BLaER1 (cell line): ENCODE data around the gene ZNF106.

Experiments
- H3K27ac ChIP-seq: shearing (Covaris generic); formaldehyde crosslinking; 2 replicates; pipeline ENCODE4 v1.8.1; 2022
- H3K27me3 ChIP-seq: shearing (Covaris generic); formaldehyde crosslinking; 2 replicates; pipeline ENCODE4 v1.8.1; 2022
- H3K36me3 ChIP-seq: shearing (Covaris generic); formaldehyde crosslinking; 2 replicates; pipeline ENCODE4 v1.8.1; 2022
- H3K4me1 ChIP-seq: shearing (Covaris generic); formaldehyde crosslinking; 2 replicates; pipeline ENCODE4 v1.8.1; 2022
- H3K4me2 ChIP-seq: shearing (Covaris generic); formaldehyde crosslinking; 2 replicates; pipeline ENCODE4 v1.8.1; 2022
- H3K4me3 ChIP-seq: shearing (Covaris generic); formaldehyde crosslinking; 2 replicates; pipeline ENCODE4 v1.8.1; 2022
- H3K9ac ChIP-seq: shearing (Covaris generic); formaldehyde crosslinking; 2 replicates; pipeline ENCODE4 v1.8.1; 2022
- H3K9me3 ChIP-seq: shearing (Covaris generic); formaldehyde crosslinking; 2 replicates; pipeline ENCODE4 v1.8.1; 2022
- H4K20me1 ChIP-seq: shearing (Covaris generic); formaldehyde crosslinking; 2 replicates; pipeline ENCODE4 v1.8.1; 2022
- Cebpa-rat ChIP-seq: shearing (Covaris generic); IDR thresholded peaks from 2 replicates; pipeline ENCODE4 v1.8.1; 2022

Gene ZNF106

GRCh38 chr15:42453826-42454225, 37.1 kb downstream of the ZNF106 start:
- no peak overlapping the region for H3K9ac ChIP-seq
- peaks cover 43% of the 10 kb centered on the region for H3K36me3 ChIP-seq
- H3K4me3 ChIP-seq = no peak overlapping the region
- H3K4me2 ChIP-seq = no peak overlapping the region
- H4K20me1 ChIP-seq = no peaks in the 10 kb centered on the region
- TF ChIP-seq Cebpa-rat = no peak
- peaks cover 23% of the 10 kb centered on the region for H3K4me1 ChIP-seq
- H3K9me3 ChIP-seq = no peaks in the 10 kb centered on the region
- no peak overlapping the region for H3K27ac ChIP-seq
- H3K27me3 ChIP-seq = no peaks in the 10 kb centered on the region

- Histone ChIP-seq H3K9me3 (no peaks in the 10 kb centered on the region), H3K4me2 (no peak overlapping the region), H3K4me3 (no peak overlapping the region), H3K4me1 (no peaks in the 10 kb centered on the region), H4K20me1 (no peaks in the 10 kb centered on the region; the same call in 1 of the 2 replicates), H3K36me3 (peaks cover 77% of the 10 kb centered on the region), H3K9ac (no peak overlapping the region), H3K27me3 (no peaks in the 10 kb centered on the region), H3K27ac (no peak overlapping the region)
- no peak for TF ChIP-seq Cebpa-rat
These were observed 40.5 kb downstream of the ZNF106 start for GRCh38 chr15:42450425-42450790.

GRCh38 chr15:42449770-42450424, 41.0 kb downstream of the ZNF106 start:
- no peaks in the 10 kb centered on the region for H3K9me3 ChIP-seq
- TF ChIP-seq Cebpa-rat = no peak
- no peak overlapping the region for H3K4me3 ChIP-seq
- H4K20me1 ChIP-seq = no peaks in the 10 kb centered on the region; the same call in 1 of the 2 replicates
- no peak overlapping the region for H3K4me2 ChIP-seq
- H3K27me3 ChIP-seq = no peaks in the 10 kb centered on the region
- peaks cover 82% of the 10 kb centered on the region for H3K36me3 ChIP-seq
- no peak overlapping the region for H3K27ac ChIP-seq
- no peaks in the 10 kb centered on the region for H3K4me1 ChIP-seq
- no peak overlapping the region for H3K9ac ChIP-seq

- no peaks in the 10 kb centered on the region; the same call in 1 of the 2 replicates for H4K20me1 ChIP-seq
- peaks cover 90% of the 10 kb centered on the region for H3K36me3 ChIP-seq
- no peak overlapping the region for H3K9ac ChIP-seq
- no peak overlapping the region for H3K4me3 ChIP-seq
- TF ChIP-seq Cebpa-rat = no peak
- H3K27ac ChIP-seq = no peak overlapping the region
- no peak overlapping the region for H3K4me2 ChIP-seq
- H3K4me1 ChIP-seq = no peaks in the 10 kb centered on the region
- H3K27me3 ChIP-seq = no peaks in the 10 kb centered on the region
- no peaks in the 10 kb centered on the region for H3K9me3 ChIP-seq
These were observed 42.7 kb downstream of the ZNF106 start for GRCh38 chr15:42448281-42448680.

GRCh38 chr15:42447599-42447998, 43.3 kb downstream of the ZNF106 start:
- TF ChIP-seq Cebpa-rat = no peak
- H3K9ac ChIP-seq = no peak overlapping the region
- no peak overlapping the region for H3K27ac ChIP-seq
- no peaks in the 10 kb centered on the region for H3K4me1 ChIP-seq
- H3K4me2 ChIP-seq = no peak overlapping the region
- H3K36me3 ChIP-seq = peaks cover 94% of the 10 kb centered on the region
- no peaks in the 10 kb centered on the region for H3K27me3 ChIP-seq
- H4K20me1 ChIP-seq = no peaks in the 10 kb centered on the region; the same call in 1 of the 2 replicates
- no peak overlapping the region for H3K4me3 ChIP-seq
- no peaks in the 10 kb centered on the region for H3K9me3 ChIP-seq

GRCh38 chr15:42445551-42445950, 45.4 kb downstream of the ZNF106 start:
- H3K4me2 ChIP-seq = no peak overlapping the region
- no peaks in the 10 kb centered on the region for H3K9me3 ChIP-seq
- no peak for TF ChIP-seq Cebpa-rat
- no peaks in the 10 kb centered on the region for H3K4me1 ChIP-seq
- no peak overlapping the region for H3K27ac ChIP-seq
- H4K20me1 ChIP-seq = no peaks in the 10 kb centered on the region; the same call in 1 of the 2 replicates
- H3K36me3 ChIP-seq = peaks cover 92% of the 10 kb centered on the region
- H3K4me3 ChIP-seq = no peak overlapping the region
- no peaks in the 10 kb centered on the region for H3K27me3 ChIP-seq
- H3K9ac ChIP-seq = no peak overlapping the region

GRCh38 chr15:42444415-42445063, 46.4 kb downstream of the ZNF106 start:
- no peaks in the 10 kb centered on the region; the same call in 1 of the 2 replicates for H4K20me1 ChIP-seq
- no peak overlapping the region for H3K4me2 ChIP-seq
- H3K27me3 ChIP-seq = no peaks in the 10 kb centered on the region
- no peak for TF ChIP-seq Cebpa-rat
- no peaks in the 10 kb centered on the region for H3K4me1 ChIP-seq
- no peak overlapping the region for H3K4me3 ChIP-seq
- H3K36me3 ChIP-seq = peaks cover 86% of the 10 kb centered on the region
- H3K9me3 ChIP-seq = no peaks in the 10 kb centered on the region
- no peak overlapping the region for H3K27ac ChIP-seq
- H3K9ac ChIP-seq = no peak overlapping the region

GRCh38 chr15:42427429-42428223, 63.3 kb downstream of the ZNF106 start:
- Histone ChIP-seq H3K36me3 (peaks cover 99% of the 10 kb centered on the region), H3K27ac (no peak overlapping the region), H3K9ac (no peak overlapping the region), H3K9me3 (no peaks in the 10 kb centered on the region), H3K4me2 (no peak overlapping the region), H4K20me1 (no peaks in the 10 kb centered on the region), H3K27me3 (no peaks in the 10 kb centered on the region), H3K4me1 (no peaks in the 10 kb centered on the region), H3K4me3 (no peak overlapping the region)
- no peak for TF ChIP-seq Cebpa-rat

- Histone ChIP-seq H3K4me2 (no peak overlapping the region), H4K20me1 (no peaks in the 10 kb centered on the region), H3K4me1 (no peaks in the 10 kb centered on the region), H3K4me3 (no peak overlapping the region), H3K27me3 (no peaks in the 10 kb centered on the region), H3K27ac (no peak overlapping the region), H3K36me3 (peaks cover 99% of the 10 kb centered on the region), H3K9me3 (no peaks in the 10 kb centered on the region), H3K9ac (no peak overlapping the region)
- TF ChIP-seq Cebpa-rat = no peak
These were observed 69.6 kb downstream of the ZNF106 start for GRCh38 chr15:42421376-42421775.

- peaks cover 99% of the 10 kb centered on the region for H3K36me3 ChIP-seq
- no peaks in the 10 kb centered on the region for H3K9me3 ChIP-seq
- no peak overlapping the region for H3K9ac ChIP-seq
- no peak overlapping the region for H3K27ac ChIP-seq
- H3K4me1 ChIP-seq = no peaks in the 10 kb centered on the region
- TF ChIP-seq Cebpa-rat = no peak
- no peak overlapping the region for H3K4me2 ChIP-seq
- H3K4me3 ChIP-seq = no peak overlapping the region
- H3K27me3 ChIP-seq = no peaks in the 10 kb centered on the region
- H4K20me1 ChIP-seq = no peaks in the 10 kb centered on the region
These were observed 71.6 kb downstream of the ZNF106 start for GRCh38 chr15:42419369-42419768.
